Liver (tissue), 3 donors: Measurements from ENCODE around the gene EXOC4.

ENCODE experiments used
- JUND ChIP-seq, 2 donors: IDR thresholded peaks; 2 replicates each; pipeline ENCODE4 v1.6.1; 2016; ENCODE audit warnings: antibody characterized with exemption in 2 of 2
- TF ChIP-seq, protein P1 (sequence below): fragments of 150-350 bp; IDR thresholded peaks from 2 replicates; pipeline ENCODE4 v1.5.1; 2017; ENCODE audit warnings: improper control_type of control experiment, low read depth, low read length; ENCODE audit not compliant: missing input control
- TF ChIP-seq, protein P2 (sequence below): IDR thresholded peaks from 2 replicates; pipeline ENCODE4 v1.6.1; 2016; ENCODE audit warnings: antibody characterized with exemption
- donor health status: healthy.
- donor health status: healthy.

DNA sequence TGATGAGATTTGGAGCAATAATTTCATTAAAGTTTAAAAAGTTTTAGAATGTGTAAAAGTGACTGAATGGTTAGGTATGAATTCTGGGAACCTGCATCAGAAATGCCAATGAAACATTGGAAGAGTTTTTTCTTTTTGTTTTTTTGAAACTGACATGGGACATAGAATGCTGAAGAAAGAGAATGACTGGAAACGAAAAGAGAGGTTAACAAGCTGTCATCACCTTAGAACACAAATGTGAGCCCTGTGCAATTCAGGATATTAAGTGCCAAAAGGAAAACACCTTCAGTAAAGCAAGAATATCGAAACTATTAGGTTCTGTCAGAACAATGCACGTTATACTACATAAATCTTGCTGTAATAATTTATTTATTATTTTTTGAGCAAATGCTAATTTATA, 12.6 kb upstream of the EXOC4 start:
- TF ChIP-seq JUND (IDR thresholded peaks at IDR 0.05), result no peak
- TF ChIP-seq, protein P1, sequence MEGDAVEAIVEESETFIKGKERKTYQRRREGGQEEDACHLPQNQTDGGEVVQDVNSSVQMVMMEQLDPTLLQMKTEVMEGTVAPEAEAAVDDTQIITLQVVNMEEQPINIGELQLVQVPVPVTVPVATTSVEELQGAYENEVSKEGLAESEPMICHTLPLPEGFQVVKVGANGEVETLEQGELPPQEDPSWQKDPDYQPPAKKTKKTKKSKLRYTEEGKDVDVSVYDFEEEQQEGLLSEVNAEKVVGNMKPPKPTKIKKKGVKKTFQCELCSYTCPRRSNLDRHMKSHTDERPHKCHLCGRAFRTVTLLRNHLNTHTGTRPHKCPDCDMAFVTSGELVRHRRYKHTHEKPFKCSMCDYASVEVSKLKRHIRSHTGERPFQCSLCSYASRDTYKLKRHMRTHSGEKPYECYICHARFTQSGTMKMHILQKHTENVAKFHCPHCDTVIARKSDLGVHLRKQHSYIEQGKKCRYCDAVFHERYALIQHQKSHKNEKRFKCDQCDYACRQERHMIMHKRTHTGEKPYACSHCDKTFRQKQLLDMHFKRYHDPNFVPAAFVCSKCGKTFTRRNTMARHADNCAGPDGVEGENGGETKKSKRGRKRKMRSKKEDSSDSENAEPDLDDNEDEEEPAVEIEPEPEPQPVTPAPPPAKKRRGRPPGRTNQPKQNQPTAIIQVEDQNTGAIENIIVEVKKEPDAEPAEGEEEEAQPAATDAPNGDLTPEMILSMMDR, result no peak
- TF ChIP-seq, protein P2, sequence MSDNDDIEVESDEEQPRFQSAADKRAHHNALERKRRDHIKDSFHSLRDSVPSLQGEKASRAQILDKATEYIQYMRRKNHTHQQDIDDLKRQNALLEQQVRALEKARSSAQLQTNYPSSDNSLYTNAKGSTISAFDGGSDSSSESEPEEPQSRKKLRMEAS, result no peak
